ENCODE data around the gene FZD10. TPM values are rescaled to one million over a fixed set of nuclear protein-coding genes. Genes with fewer than 3 reads are reported as not detected.
A peak's percentile ranks its signal among the peaks of the same experiment; 100 is the strongest.

Gene FZD10
- total RNA-seq, 1 donor from 2014 or later: 1.0 TPM

DNA sequence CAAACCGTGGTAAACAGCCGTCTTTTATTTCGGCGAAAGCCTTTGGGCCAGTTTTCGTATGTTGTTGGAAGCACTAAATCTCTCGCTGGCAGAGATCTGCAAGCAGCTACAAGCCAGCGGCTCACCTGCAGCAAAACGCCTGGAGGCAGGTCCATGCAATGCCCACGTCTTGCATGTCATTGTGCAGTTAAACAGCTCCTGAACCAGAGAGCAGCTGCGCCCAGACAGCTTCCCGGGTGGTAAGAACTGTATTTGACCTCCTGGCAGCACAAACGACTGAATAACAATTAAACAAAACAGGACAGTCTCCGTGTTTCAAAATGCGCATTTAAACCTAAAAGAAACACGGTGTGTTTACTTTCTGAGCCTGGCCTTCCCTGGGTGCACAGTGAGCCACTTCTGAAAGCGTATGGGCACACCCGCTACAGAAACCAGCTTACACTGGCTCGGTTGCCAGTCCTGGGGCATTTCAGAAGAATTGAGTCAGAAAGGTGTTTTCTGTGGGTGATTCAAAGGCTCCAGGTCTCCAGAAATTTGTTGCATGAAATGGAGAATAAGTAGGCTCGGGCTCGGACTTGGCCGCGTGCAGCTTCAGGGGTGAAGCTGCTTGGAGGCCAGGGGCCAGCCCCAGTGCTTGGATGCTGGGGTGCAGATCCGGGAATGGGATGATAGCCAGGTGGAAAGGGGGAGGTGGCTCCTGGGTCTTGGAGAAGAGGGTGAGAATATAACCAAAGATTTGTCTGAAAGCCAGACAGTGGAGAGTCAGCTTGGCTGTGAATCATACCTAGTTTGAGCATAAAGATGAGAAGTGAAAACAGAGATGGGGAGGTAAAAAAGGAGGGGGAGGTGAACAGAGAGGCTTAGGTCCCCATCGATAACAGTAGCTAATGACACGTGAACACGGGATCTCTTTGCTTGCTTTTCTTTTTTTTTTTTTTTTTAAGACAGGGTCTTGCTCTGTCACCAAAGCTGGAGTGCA, 24.9 kb upstream of the FZD10 start:
- no peak for TF ChIP-seq CTCF (conservative IDR thresholded peaks at IDR 0.05; ENCODE audit: low read depth, low read length)
- no peak overlapping the region for H3K4me3 ChIP-seq (ENCODE audit: low read depth, low read length)
- DNase-seq (ENCODE audit: low read depth): peak; percentile 10

DNA sequence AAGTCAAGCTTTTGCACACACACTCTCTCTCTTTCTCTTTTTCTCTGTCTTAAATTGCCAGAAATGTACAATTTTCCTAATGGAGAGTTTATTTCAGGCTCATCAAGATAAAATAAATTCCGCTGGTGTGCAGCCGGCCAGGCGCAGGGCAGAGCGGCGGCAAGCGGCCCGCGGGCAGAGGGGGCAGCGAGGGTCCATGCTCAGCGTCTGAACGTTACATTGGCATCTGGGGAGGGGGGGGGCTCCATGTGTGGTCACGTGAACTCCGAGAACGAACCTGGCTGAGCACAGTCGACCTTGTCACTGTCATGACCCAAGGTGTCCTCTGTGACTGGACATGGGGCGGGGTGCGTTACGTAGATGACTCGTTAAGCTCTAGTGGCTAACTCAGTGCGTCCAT, 23.8 kb upstream of the FZD10 start:
- H3K4me3 ChIP-seq (ENCODE audit: low read depth, low read length): no peak overlapping the region
- no peak for DNase-seq (ENCODE audit: low read depth)
- no peak for TF ChIP-seq CTCF (conservative IDR thresholded peaks at IDR 0.05; ENCODE audit: low read depth, low read length)

DNA sequence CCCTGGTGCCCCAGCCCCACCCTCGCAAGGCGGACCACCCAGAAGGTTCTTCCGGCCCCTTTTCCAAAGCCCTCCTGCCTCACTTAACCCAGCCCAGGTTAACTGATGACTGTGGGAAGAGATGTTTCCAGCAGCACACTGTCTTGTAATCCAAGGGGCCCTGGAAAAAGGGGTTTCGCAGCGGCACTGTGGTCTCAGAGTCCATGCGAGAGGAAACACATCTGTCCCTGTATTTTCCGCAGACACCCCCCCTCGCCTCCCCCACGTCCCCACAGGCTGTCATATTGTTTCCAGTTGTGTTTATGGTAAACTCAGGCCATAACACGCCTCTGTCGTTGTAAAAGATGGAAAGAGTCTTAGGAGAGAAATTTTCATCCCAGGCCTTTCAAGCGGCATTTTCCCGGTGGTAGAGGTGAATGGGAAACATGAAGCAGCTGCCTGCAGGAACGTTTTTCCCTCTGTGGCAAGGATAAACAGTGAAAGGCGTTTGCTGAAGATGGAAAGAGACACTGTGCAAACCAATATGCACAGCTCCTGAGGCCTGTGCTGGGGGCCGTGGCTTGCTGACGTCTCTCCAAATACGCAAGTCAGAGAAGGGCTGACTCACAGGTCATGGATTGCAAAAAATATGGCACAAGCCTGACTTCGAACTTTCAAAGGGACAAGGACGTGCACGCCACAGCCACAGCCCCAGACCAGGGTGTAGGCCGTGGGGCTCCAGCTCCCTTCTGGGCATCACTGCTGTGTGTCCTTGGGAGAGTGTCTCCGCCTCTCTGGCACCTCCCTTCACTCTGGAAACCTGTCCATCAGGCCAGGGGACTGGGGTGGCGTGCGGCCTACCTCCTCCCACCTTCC, 22.5 kb upstream of the FZD10 start:
- H3K4me3 ChIP-seq (ENCODE audit: low read depth, low read length): no peak overlapping the region
- TF ChIP-seq CTCF (conservative IDR thresholded peaks at IDR 0.05; ENCODE audit: low read depth, low read length): no peak
- DNase-seq (ENCODE audit: low read depth): no peak

DNA sequence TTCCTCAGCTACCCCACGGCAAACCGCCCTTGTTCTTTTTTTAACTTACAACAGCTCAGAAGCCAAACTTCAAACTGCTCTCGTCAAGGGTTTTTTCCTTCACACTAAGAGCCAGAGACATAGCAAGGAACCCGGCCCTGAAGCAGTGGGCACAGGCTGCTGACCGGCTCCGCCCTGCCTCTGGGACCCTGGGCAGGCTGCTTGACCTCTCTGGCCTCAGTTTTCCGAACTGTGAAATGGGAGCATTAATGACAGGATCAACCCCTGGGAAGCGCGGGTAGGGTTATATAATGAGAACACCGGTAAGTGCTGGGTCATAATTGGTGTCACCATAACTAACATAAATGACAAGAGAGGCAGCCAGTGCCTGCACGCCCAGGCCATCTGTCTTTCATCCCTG, 21.2 kb upstream of the FZD10 start:
- no peak for TF ChIP-seq CTCF (conservative IDR thresholded peaks at IDR 0.05; ENCODE audit: low read depth, low read length)
- no peak for DNase-seq (ENCODE audit: low read depth)
- H3K4me3 ChIP-seq (ENCODE audit: low read depth, low read length): no peak overlapping the region

- TF ChIP-seq CTCF (conservative IDR thresholded peaks at IDR 0.05; ENCODE audit: low read depth, low read length): no peak
- H3K4me3 ChIP-seq (ENCODE audit: low read depth, low read length): no peak overlapping the region
- DNase-seq (ENCODE audit: low read depth): no peak
Measured at GRCh38 chr12:130141901-130142683, 20.2 kb upstream of the FZD10 start.

DNA sequence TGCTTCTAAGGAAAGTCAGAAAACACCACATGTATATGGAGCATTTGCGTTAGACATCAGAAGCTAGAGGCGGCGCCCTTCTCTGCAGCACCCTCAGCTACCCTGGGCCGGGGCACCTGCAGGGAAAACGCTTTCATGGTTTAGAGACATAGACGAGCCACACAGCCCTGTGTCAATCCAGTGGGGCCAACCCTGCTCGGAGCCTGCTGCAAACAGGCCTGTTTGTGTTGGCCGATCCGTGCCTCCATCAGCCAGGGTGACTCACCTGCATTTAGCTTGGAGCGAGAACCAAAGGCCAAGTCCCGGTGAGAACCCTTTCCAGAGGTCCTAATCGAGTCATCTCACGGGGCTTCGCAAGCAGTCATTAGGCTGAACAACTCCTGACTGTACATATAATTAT, 19.5 kb upstream of the FZD10 start:
- no peak overlapping the region for H3K4me3 ChIP-seq (ENCODE audit: low read depth, low read length)
- DNase-seq (ENCODE audit: low read depth): no peak
- no peak for TF ChIP-seq CTCF (conservative IDR thresholded peaks at IDR 0.05; ENCODE audit: low read depth, low read length)

Measured in epithelial cell of proximal tubule (primary cell).